Progenitor cell of endocrine pancreas (in vitro differentiated cells): ENCODE measurements around the gene CAPN12. TPM values are rescaled to one million over a fixed set of nuclear protein-coding genes. Genes with fewer than 3 reads are reported as not detected.

Experiments used
- DNase-seq: peaks from one replicate; pipeline ENCODE4 v3.0.0; 2021; ENCODE audit warnings: low spot score; ENCODE audit not compliant: unreplicated experiment
- H3K27ac Mint-ChIP-seq: 2 replicates; pipeline ENCODE4 v1.8.0; 2021; ENCODE audit warnings: mild to moderate bottlenecking, moderate library complexity, mixed read lengths
- H3K27me3 Mint-ChIP-seq: 2 replicates; pipeline ENCODE4 v1.8.0; 2021; ENCODE audit warnings: mixed read lengths
- H3K36me3 Mint-ChIP-seq: 2 replicates; pipeline ENCODE4 v1.8.0; 2022; ENCODE audit warnings: mixed read lengths; ENCODE audit not compliant: insufficient read depth
- H3K4me1 Mint-ChIP-seq: 2 replicates; pipeline ENCODE4 v1.8.0; 2021; ENCODE audit warnings: low read depth, mixed read lengths
- H3K4me3 Mint-ChIP-seq: 2 replicates; pipeline ENCODE4 v1.8.0; 2021; ENCODE audit warnings: low read depth, mild to moderate bottlenecking, moderate library complexity, mixed read lengths
- H3K9me3 Mint-ChIP-seq: 2 replicates; pipeline ENCODE4 v1.8.0; 2021; ENCODE audit warnings: low read depth, mixed read lengths
- total RNA-seq: library from RNA; stranded (reverse); gene quantifications from 2 replicates; pipeline ENCODE4 v1.2.1, GENCODE V29; 2021
- TF ChIP-seq, protein P1 (sequence below): fragments of 200-600 bp; sonication (generic); IDR thresholded peaks from one replicate; pipeline ENCODE4 v1.5.0; 2021; ENCODE audit warnings: antibody characterized with exemption, mild to moderate bottlenecking; ENCODE audit not compliant: unreplicated experiment

CAPN12 gene
- total RNA-seq, 1 donor from 2014 or later: 4.1 TPM

DNA sequence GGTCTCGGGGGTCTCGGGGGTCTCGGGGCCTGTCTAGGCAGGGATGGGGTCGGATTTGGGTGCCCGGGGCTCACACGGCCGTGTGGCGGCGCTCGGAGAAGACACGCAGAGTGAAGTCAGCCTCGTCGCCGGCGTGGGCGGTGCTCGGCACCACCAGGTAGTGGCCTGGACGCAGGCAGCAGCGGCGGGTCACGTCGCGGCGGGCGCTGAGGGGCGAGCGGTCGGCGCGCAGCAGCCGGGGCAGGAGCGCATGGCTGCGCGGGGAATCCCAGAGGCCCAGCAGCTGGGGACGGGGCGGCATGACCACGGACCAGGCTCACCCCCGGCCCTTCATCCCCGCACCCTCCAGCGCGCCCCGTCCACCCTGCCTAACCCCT is 8.2 kb downstream of the CAPN12 start:
- Mint-ChIP-seq H3K27me3 (peaks cover 13% of the 10 kb centered on the region), H3K36me3 (peaks cover 11% of the 10 kb centered on the region), H3K4me1 (peaks cover 3% of the 10 kb centered on the region), H3K9me3 (no peaks in the 10 kb centered on the region), H3K4me3 (no peak overlapping the region), H3K27ac (no peak overlapping the region)
- TF ChIP-seq, protein P1, sequence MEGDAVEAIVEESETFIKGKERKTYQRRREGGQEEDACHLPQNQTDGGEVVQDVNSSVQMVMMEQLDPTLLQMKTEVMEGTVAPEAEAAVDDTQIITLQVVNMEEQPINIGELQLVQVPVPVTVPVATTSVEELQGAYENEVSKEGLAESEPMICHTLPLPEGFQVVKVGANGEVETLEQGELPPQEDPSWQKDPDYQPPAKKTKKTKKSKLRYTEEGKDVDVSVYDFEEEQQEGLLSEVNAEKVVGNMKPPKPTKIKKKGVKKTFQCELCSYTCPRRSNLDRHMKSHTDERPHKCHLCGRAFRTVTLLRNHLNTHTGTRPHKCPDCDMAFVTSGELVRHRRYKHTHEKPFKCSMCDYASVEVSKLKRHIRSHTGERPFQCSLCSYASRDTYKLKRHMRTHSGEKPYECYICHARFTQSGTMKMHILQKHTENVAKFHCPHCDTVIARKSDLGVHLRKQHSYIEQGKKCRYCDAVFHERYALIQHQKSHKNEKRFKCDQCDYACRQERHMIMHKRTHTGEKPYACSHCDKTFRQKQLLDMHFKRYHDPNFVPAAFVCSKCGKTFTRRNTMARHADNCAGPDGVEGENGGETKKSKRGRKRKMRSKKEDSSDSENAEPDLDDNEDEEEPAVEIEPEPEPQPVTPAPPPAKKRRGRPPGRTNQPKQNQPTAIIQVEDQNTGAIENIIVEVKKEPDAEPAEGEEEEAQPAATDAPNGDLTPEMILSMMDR: no peak
- DNase-seq: no peak

- DNase-seq: peak; percentile 42
- no peaks in the 10 kb centered on the region for H3K9me3 Mint-ChIP-seq
- TF ChIP-seq, protein P1: no peak
- H3K36me3 Mint-ChIP-seq: peaks cover 15% of the 10 kb centered on the region
- peaks cover 13% of the 10 kb centered on the region for H3K27me3 Mint-ChIP-seq
- peak overlapping the region; percentile 64 for H3K4me3 Mint-ChIP-seq
- peaks cover 3% of the 10 kb centered on the region for H3K4me1 Mint-ChIP-seq
- peak overlapping the region; percentile 86 for H3K27ac Mint-ChIP-seq
Measured at GRCh38 chr19:38735257-38735686, 9.0 kb downstream of the CAPN12 start.

- Mint-ChIP-seq H3K27ac (peak overlapping the region; percentile 86), H3K36me3 (peaks cover 20% of the 10 kb centered on the region), H3K4me1 (peaks cover 3% of the 10 kb centered on the region), H3K9me3 (no peaks in the 10 kb centered on the region), H3K27me3 (peaks cover 13% of the 10 kb centered on the region), H3K4me3 (peak overlapping the region; percentile 64)
- no peak for DNase-seq
- TF ChIP-seq, protein P1: no peak
Measured at GRCh38 chr19:38734426-38735256, 9.6 kb downstream of the CAPN12 start.

DNA sequence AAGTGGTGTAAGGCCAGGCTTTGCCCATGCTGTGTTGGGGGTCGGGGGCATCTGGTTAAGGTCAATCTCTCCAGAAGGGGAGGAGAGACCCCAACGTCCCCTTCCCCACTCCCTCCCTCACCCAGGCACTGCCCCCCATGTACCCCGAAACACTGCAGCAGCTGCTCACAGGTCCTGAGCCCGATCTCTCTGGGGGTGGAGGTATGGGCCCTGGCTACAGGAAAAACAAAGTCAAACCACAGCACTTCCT is 10.2 kb downstream of the CAPN12 start:
- H3K9me3 Mint-ChIP-seq: no peaks in the 10 kb centered on the region
- H3K27ac Mint-ChIP-seq: no peak overlapping the region
- TF ChIP-seq, protein P1: no peak
- no peak overlapping the region for H3K4me3 Mint-ChIP-seq
- no peak for DNase-seq
- H3K36me3 Mint-ChIP-seq: peaks cover 22% of the 10 kb centered on the region
- peaks cover 13% of the 10 kb centered on the region for H3K27me3 Mint-ChIP-seq
- H3K4me1 Mint-ChIP-seq: peaks cover 5% of the 10 kb centered on the region

GRCh38 chr19:38733493-38734175 is 10.6 kb downstream of the CAPN12 start:
- H3K27ac Mint-ChIP-seq: no peak overlapping the region
- H3K9me3 Mint-ChIP-seq: no peaks in the 10 kb centered on the region
- peaks cover 5% of the 10 kb centered on the region for H3K4me1 Mint-ChIP-seq
- no peak overlapping the region for H3K4me3 Mint-ChIP-seq
- H3K27me3 Mint-ChIP-seq: peaks cover 10% of the 10 kb centered on the region
- peaks cover 22% of the 10 kb centered on the region for H3K36me3 Mint-ChIP-seq
- DNase-seq: no peak
- TF ChIP-seq, protein P1: no peak
